ENCODE data around the gene SP100.

Gene SP100

DNA sequence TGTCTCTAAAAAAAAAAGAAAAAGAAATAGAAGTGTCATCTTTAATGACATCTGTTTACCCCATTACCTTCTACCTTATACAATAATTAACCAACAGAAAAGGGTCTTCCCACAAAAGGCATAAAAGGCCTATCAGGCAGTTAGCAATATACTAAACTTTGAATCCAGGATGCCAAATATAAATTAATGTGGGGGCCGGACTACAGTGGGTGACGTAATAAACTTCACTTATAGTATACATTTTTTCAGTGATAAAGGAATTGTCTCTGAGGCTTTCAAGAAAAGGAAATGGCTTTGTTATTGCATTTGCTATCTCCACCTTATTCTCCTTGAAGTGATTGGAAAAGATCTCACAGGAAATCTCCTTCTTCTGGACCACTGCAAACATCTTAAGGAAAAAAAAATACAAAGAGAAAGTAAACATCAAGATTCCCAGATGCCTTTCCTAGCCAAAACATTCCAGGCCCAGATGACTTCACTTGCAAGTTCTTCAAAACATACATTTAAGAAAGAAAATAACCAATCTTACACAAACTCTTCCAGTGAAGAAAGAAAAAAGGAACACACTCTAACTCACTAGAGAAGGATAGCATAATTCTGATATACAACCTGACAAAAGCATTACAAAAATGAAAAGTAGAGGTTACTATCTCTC, 170.5 kb downstream of the SP100 start (continued):
- TF ChIP-seq, protein P1, sequence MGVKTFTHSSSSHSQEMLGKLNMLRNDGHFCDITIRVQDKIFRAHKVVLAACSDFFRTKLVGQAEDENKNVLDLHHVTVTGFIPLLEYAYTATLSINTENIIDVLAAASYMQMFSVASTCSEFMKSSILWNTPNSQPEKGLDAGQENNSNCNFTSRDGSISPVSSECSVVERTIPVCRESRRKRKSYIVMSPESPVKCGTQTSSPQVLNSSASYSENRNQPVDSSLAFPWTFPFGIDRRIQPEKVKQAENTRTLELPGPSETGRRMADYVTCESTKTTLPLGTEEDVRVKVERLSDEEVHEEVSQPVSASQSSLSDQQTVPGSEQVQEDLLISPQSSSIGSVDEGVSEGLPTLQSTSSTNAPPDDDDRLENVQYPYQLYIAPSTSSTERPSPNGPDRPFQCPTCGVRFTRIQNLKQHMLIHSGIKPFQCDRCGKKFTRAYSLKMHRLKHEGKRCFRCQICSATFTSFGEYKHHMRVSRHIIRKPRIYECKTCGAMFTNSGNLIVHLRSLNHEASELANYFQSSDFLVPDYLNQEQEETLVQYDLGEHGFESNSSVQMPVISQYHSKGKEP (tag by site-specific recombination; IDR thresholded peaks at IDR 0.05) = no peak
- no peak for TF ChIP-seq ZNF335 (tag by site-specific recombination; conservative IDR thresholded peaks at IDR 0.05)
- TF ChIP-seq ZBTB17 (tag by site-specific recombination; IDR thresholded peaks at IDR 0.05) = no peak
- TF ChIP-seq, protein P2, sequence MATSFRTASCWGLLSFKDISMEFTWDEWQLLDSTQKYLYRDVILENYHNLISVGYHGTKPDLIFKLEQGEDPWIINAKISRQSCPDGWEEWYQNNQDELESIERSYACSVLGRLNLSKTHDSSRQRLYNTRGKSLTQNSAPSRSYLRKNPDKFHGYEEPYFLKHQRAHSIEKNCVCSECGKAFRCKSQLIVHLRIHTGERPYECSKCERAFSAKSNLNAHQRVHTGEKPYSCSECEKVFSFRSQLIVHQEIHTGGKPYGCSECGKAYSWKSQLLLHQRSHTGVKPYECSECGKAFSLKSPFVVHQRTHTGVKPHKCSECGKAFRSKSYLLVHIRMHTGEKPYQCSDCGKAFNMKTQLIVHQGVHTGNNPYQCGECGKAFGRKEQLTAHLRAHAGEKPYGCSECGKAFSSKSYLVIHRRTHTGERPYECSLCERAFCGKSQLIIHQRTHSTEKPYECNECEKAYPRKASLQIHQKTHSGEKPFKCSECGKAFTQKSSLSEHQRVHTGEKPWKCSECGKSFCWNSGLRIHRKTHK (tag by site-specific recombination; IDR thresholded peaks at IDR 0.05) = no peak
- no peak for TF ChIP-seq ZNF624 (tag by site-specific recombination; IDR thresholded peaks at IDR 0.05)
- TF ChIP-seq, protein P3, sequence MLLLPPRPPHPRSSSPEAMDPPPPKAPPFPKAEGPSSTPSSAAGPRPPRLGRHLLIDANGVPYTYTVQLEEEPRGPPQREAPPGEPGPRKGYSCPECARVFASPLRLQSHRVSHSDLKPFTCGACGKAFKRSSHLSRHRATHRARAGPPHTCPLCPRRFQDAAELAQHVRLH (tag by site-specific recombination; IDR thresholded peaks at IDR 0.05) = no peak

DNA sequence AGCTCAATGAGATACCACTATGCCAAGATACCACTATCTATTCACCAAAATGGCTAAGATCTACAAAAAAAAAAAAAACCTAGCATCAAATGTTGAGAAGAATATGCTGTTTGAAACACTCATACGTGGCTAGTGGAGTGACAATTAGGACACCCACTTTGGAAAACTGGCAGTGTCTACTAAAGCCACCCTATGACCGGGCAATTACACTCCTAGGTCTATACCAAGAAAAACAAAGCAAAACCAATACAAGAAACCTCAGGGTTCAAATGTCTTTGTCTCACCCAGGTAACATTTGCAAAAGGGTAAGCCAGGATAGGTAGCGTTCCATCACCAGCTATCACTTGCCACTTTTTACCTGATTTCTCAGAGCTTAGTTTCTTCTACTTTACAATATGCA, 173.0 kb downstream of the SP100 start:
- H3K36me3 ChIP-seq (ENCODE audit: control insufficient read depth in 2 of 2, insufficient read depth in 1 of 2, low read length in 2 of 2) = no peaks in the 10 kb centered on the region
- no peaks in the 10 kb centered on the region for H3K9me3 ChIP-seq (ENCODE audit: control insufficient read depth, insufficient read depth, low read depth, low read length)
- H3K4me3 ChIP-seq (ENCODE audit: low read depth, low read length) = no peak overlapping the region
- no peaks in the 10 kb centered on the region for H3K4me1 ChIP-seq (ENCODE audit: control insufficient read depth, insufficient read depth, low read length)
- TF ChIP-seq ZNF175 (tag by site-specific recombination; IDR thresholded peaks at IDR 0.05) (no peak), ZNF223 (tag by site-specific recombination; IDR thresholded peaks at IDR 0.05) (no peak), ZNF248 (tag by site-specific recombination; IDR thresholded peaks at IDR 0.05) (no peak), MYNN (tag by site-specific recombination; IDR thresholded peaks at IDR 0.05; ENCODE audit: borderline replicate concordance) (no peak), RBAK (tag by site-specific recombination; IDR thresholded peaks at IDR 0.05) (no peak), OSR2 (tag by site-specific recombination; IDR thresholded peaks at IDR 0.05) (no peak), TCF7L2 (IDR thresholded peaks at IDR 0.05; ENCODE audit: borderline replicate concordance, low read depth, low read length) (no peak)
- TF ChIP-seq, protein P4, sequence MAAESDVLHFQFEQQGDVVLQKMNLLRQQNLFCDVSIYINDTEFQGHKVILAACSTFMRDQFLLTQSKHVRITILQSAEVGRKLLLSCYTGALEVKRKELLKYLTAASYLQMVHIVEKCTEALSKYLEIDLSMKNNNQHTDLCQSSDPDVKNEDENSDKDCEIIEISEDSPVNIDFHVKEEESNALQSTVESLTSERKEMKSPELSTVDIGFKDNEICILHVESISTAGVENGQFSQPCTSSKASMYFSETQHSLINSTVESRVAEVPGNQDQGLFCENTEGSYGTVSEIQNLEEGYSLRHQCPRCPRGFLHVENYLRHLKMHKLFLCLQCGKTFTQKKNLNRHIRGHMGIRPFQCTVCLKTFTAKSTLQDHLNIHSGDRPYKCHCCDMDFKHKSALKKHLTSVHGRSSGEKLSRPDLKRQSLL (tag by site-specific recombination; IDR thresholded peaks at IDR 0.05) = no peak
- no peak overlapping the region for H3K27ac ChIP-seq (ENCODE audit: extremely low read depth, low read depth, low read length)
- POLR2A ChIA-PET = no interaction called here
- CTCF ChIA-PET = no interaction called here

DNA sequence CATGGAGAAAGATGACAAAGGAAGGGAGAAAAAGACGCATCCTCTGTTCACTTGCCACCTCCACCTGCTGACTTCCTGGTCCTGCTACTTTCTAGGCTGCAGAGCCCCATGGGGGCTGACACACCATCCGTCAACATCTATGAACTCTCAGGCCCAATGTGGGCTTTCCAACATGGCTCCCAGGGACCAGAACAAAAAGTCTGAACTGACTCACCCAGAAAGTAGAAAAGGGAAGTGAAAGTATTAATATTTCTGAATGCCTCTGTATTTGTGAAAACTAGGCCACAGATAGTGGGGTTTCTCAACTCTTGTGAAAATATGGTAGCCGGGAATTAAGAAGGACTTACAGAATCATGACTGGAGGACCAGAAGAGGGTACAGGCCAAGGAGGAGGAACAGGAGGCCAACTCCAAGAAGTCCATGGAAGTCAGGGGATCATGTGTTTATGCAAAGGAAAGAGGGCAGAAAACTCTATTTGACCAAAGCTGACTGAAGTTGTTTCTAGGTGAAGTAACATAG, 173.6 kb downstream of the SP100 start:
- no peaks in the 10 kb centered on the region for H3K9me3 ChIP-seq (ENCODE audit: control insufficient read depth, insufficient read depth, low read depth, low read length)
- ChIA-PET POLR2A (no interaction called here), CTCF (no interaction called here)
- no peak overlapping the region for H3K4me3 ChIP-seq (ENCODE audit: low read depth, low read length)
- no peak overlapping the region for H3K27ac ChIP-seq (ENCODE audit: extremely low read depth, low read depth, low read length)
- TF ChIP-seq MZF1 (tag by site-specific recombination; IDR thresholded peaks at IDR 0.05; ENCODE audit: borderline replicate concordance) (no peak), ZNF23 (tag by site-specific recombination; IDR thresholded peaks at IDR 0.05; ENCODE audit: borderline replicate concordance) (no peak), ZBTB48 (tag by site-specific recombination; IDR thresholded peaks at IDR 0.05) (no peak), ZNF146 (tag by site-specific recombination; IDR thresholded peaks at IDR 0.05) (no peak), OSR2 (tag by site-specific recombination; IDR thresholded peaks at IDR 0.05) (no peak), ZSCAN23 (tag by site-specific recombination; IDR thresholded peaks at IDR 0.05) (no peak), ZEB2 (tag by site-specific recombination; IDR thresholded peaks at IDR 0.05) (no peak), ZNF114 (tag by site-specific recombination; IDR thresholded peaks at IDR 0.05) (no peak), ZNF423 (tag by site-specific recombination; IDR thresholded peaks at IDR 0.05) (no peak), ZNF223 (tag by site-specific recombination; IDR thresholded peaks at IDR 0.05) (no peak), ZNF433 (tag by site-specific recombination; IDR thresholded peaks at IDR 0.05; ENCODE audit: low read depth) (no peak)
- no peaks in the 10 kb centered on the region for H3K36me3 ChIP-seq (ENCODE audit: control insufficient read depth in 2 of 2, insufficient read depth in 1 of 2, low read length in 2 of 2)
- no peaks in the 10 kb centered on the region for H3K4me1 ChIP-seq (ENCODE audit: control insufficient read depth, insufficient read depth, low read length)

Data from HEK293 (cell line).